Measurements from ENCODE around the gene S100A1. TPM values are rescaled to one million over a fixed set of nuclear protein-coding genes. Genes with fewer than 3 reads are reported as not detected.
"Not testable (repeated sequence)": the region's sequence is repeated elsewhere in the genome, so short reads cannot be mapped to it uniquely, and the experiment has no call there.

The S100A1 gene
- total RNA-seq, 4 donors from 2014 or later, result 3.7 to 4.4 TPM; not detected in 2

GRCh38 chr1:153636312-153636711 lies 8.1 kb downstream of the S100A1 start:
- Histone ChIP-seq H3K27me3 (no peaks in the 10 kb centered on the region), H3K27ac (peak overlapping the region in 1 of 4 donors; percentile 98), H3K4me1 (peaks cover 20 to 54% (median 39%) of the 10 kb centered on the region in 4 donors), H3K4me3 (no peak overlapping the region), H3K9me3 (no peaks in the 10 kb centered on the region), H3K36me3 (peaks cover 0 to 51% (median 25%) of the 10 kb centered on the region in 4 donors)
- intact Hi-C loops (cut with DNase I; ENCODE audit: low total_unique reads), result no loop called here
- WGBS, 2 donors (ENCODE audit: low coverage in 1 of 2), result 85 to 91% methylated on average over 7 to 9 of the region's 9 CpGs
- DNase-seq, result no peak
- in situ Hi-C loops (cut with MboI; ENCODE audit: low pct_ligation_motif_present in 1 of 4, low pct_unique_long_range_greater_than_20kb in 1 of 4, low sequenced_read_pairs in 3 of 4), result no loop called here
- TF ChIP-seq, protein P1, sequence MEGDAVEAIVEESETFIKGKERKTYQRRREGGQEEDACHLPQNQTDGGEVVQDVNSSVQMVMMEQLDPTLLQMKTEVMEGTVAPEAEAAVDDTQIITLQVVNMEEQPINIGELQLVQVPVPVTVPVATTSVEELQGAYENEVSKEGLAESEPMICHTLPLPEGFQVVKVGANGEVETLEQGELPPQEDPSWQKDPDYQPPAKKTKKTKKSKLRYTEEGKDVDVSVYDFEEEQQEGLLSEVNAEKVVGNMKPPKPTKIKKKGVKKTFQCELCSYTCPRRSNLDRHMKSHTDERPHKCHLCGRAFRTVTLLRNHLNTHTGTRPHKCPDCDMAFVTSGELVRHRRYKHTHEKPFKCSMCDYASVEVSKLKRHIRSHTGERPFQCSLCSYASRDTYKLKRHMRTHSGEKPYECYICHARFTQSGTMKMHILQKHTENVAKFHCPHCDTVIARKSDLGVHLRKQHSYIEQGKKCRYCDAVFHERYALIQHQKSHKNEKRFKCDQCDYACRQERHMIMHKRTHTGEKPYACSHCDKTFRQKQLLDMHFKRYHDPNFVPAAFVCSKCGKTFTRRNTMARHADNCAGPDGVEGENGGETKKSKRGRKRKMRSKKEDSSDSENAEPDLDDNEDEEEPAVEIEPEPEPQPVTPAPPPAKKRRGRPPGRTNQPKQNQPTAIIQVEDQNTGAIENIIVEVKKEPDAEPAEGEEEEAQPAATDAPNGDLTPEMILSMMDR (IDR thresholded peaks at IDR 0.05), result no peak
- TF ChIP-seq POLR2AphosphoS5 (IDR thresholded peaks at IDR 0.05) (no peak), EP300 (IDR thresholded peaks at IDR 0.05; ENCODE audit: low read depth) (no peak), POLR2A (IDR thresholded peaks at IDR 0.05) (no peak)

DNA sequence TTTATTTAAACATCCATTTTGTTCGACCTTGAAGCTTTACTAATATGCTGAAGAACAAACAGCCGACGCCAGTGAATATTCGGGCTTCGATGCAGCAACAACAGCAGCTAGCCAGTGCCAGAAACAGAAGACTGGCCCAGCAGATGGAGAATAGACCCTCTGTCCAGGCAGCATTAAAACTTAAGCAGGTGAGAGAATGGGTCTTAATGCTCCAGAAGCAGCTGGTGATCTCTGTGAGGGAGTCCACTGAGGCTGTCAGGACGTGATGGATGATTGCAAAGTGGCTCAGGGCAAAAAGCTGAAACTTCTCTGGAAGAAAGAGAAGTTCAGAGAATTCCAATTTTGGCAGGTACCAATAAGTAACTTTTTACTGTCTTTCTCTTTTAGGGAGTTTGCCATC lies 10.0 kb downstream of the S100A1 start:
- Histone ChIP-seq H3K9me3 (no peaks in the 10 kb centered on the region), H3K27ac (no peak overlapping the region), H3K27me3 (no peaks in the 10 kb centered on the region), H3K4me1 (peaks cover 12 to 41% (median 32%) of the 10 kb centered on the region in 4 donors), H3K36me3 (peaks cover 0 to 70% (median 35%) of the 10 kb centered on the region in 4 donors), H3K4me3 (no peak overlapping the region)
- intact Hi-C loops (cut with DNase I; ENCODE audit: low total_unique reads), result no loop called here
- in situ Hi-C loops (cut with MboI; ENCODE audit: low pct_ligation_motif_present in 1 of 4, low pct_unique_long_range_greater_than_20kb in 1 of 4, low sequenced_read_pairs in 3 of 4), result no loop called here
- DNase-seq, result no peak
- TF ChIP-seq, protein P1 (IDR thresholded peaks at IDR 0.05), result no peak
- WGBS, 2 donors (ENCODE audit: low coverage in 1 of 2), result 52 to 84% methylated on average over 5 to 6 of the region's 6 CpGs

DNA sequence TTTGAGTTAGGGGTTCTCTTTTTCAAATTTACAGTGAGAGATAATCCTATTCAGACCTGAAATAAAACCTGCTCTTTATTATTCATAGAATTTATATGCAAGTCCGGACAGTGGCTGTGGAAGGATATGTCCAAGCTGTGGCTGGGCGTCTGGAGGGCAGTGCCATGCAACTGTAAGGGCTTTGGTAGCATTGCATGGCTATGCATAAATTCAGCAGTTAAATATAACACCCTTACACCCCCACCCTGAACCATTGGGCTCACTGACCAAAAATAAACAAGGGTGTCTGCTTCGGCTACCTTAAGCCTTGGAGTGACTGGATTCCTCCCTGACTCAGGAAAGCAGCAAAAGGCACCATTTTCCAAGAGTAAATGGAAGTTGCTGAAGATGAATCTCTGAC lies 11.0 kb downstream of the S100A1 start:
- DNase-seq, result no peak
- in situ Hi-C loops (cut with MboI; ENCODE audit: low pct_ligation_motif_present in 1 of 4, low pct_unique_long_range_greater_than_20kb in 1 of 4, low sequenced_read_pairs in 3 of 4), result no loop called here
- intact Hi-C loops (cut with DNase I; ENCODE audit: low total_unique reads), result no loop called here
- Histone ChIP-seq H3K9me3 (no peaks in the 10 kb centered on the region), H3K36me3 (peaks cover 0 to 79% (median 40%) of the 10 kb centered on the region in 4 donors), H3K27me3 (no peaks in the 10 kb centered on the region), H3K4me1 (peaks cover 10 to 40% (median 28%) of the 10 kb centered on the region in 4 donors), H3K27ac (no peak overlapping the region), H3K4me3 (no peak overlapping the region)
- whole genome bisulfite sequencing, 2 donors (ENCODE audit: low coverage in 1 of 2), result 73 to 81% methylated on average over 3 of the region's 3 CpGs
- TF ChIP-seq, protein P1 (IDR thresholded peaks at IDR 0.05), result no peak
- TF ChIP-seq POLR2A (IDR thresholded peaks at IDR 0.05), result no peak
- no peak for TF ChIP-seq POLR2AphosphoS5 (IDR thresholded peaks at IDR 0.05)
- no peak for TF ChIP-seq EP300 (IDR thresholded peaks at IDR 0.05; ENCODE audit: low read depth)

GRCh38 chr1:153640213-153640612 lies 12.0 kb downstream of the S100A1 start:
- WGBS, 2 donors (ENCODE audit: low coverage in 1 of 2), result 90 to 98% methylated on average over 2 to 5 of the region's 5 CpGs
- H3K4me3 ChIP-seq; H3K27me3 ChIP-seq; intact Hi-C loops (cut with DNase I; ENCODE audit: low total_unique reads); DNase-seq; H3K9me3 ChIP-seq; H3K27ac ChIP-seq; in situ Hi-C loops (cut with MboI; ENCODE audit: low pct_ligation_motif_present in 1 of 4, low pct_unique_long_range_greater_than_20kb in 1 of 4, low sequenced_read_pairs in 3 of 4): not testable (repeated sequence)
- Histone ChIP-seq H3K4me1 (peaks cover 9 to 36% (median 24%) of the 10 kb centered on the region in 4 donors), H3K36me3 (peaks cover 0 to 88% (median 44%) of the 10 kb centered on the region in 4 donors)

GRCh38 chr1:153640861-153641260 lies 12.6 kb downstream of the S100A1 start:
- intact Hi-C loops (cut with DNase I; ENCODE audit: low total_unique reads), result no loop called here
- in situ Hi-C loops (cut with MboI; ENCODE audit: low pct_ligation_motif_present in 1 of 4, low pct_unique_long_range_greater_than_20kb in 1 of 4, low sequenced_read_pairs in 3 of 4), result no loop called here
- DNase-seq, result no peak
- Histone ChIP-seq H3K36me3 (peaks cover 2 to 95% (median 49%) of the 10 kb centered on the region in 4 donors), H3K27me3 (no peaks in the 10 kb centered on the region), H3K27ac (no peak overlapping the region), H3K4me1 (peaks cover 2 to 29% (median 17%) of the 10 kb centered on the region in 4 donors), H3K9me3 (no peaks in the 10 kb centered on the region), H3K4me3 (no peak overlapping the region)
- TF ChIP-seq POLR2AphosphoS5 (IDR thresholded peaks at IDR 0.05) (no peak), POLR2A (IDR thresholded peaks at IDR 0.05) (no peak), EP300 (IDR thresholded peaks at IDR 0.05; ENCODE audit: low read depth) (no peak)
- TF ChIP-seq, protein P1 (IDR thresholded peaks at IDR 0.05), result no peak
- 68 to 88% methylated on average over 3 to 6 of the region's 6 CpGs for WGBS, 2 donors (ENCODE audit: low coverage in 1 of 2)
